K562 (cell line): ENCODE measurements around the gene PCDHB13.

Experiments used
- CEBPB ChIP-seq: fragments of 450-650 bp; IDR thresholded peaks from 2 replicates; pipeline ENCODE4 v1.6.1; 2016; ENCODE audit warnings: missing genetic modification characterization, missing compliant biosample characterization
- CTCF ChIP-seq, 3 experiments: IDR thresholded peaks in 2 of 3; conservative IDR thresholded peaks in 1 of 3; 2 replicates each; pipeline ENCODE4 v1.5.1; 2011 to 2012; ENCODE audit warnings: low read length in 3 of 3, mild to moderate bottlenecking in 3 of 3, control low read depth in 2 of 3, improper control_type of control experiment in 1 of 3, inconsistent platforms in 1 of 3, low read depth in 1 of 3, mixed read lengths in 1 of 3, moderate library complexity in 1 of 3; ENCODE audit not compliant: insufficient read depth in 2 of 3
- GTF3C2 ChIP-seq: IDR thresholded peaks from 3 replicates; pipeline ENCODE4 v1.6.1; 2011; ENCODE audit warnings: borderline replicate concordance, mild to moderate bottlenecking, moderate library complexity; ENCODE audit not compliant: insufficient read length; ENCODE audit errors: extremely low read depth
- HCFC1 ChIP-seq: IDR thresholded peaks from 2 replicates; pipeline ENCODE4 v1.6.1; 2012; ENCODE audit warnings: low read depth, low read length, improper control_type of control experiment
- HIVEP1 ChIP-seq: fragments of 250-450 bp; sonication (Bioruptor Pico); IDR thresholded peaks from 2 replicates; pipeline ENCODE4 v1.4.0; 2020; ENCODE audit warnings: mild to moderate bottlenecking
- HNRNPH1 ChIP-seq: fragments of 200-400 bp; formaldehyde crosslinking; optimal IDR thresholded peaks from 2 replicates; pipeline ENCODE3; 2017; ENCODE audit warnings: low read depth, mild to moderate bottlenecking, low read length, moderate library complexity
- KLF1 ChIP-seq: fragments of 450-650 bp; IDR thresholded peaks from 2 replicates; pipeline ENCODE4 v1.6.1; 2016; ENCODE audit warnings: missing genetic modification characterization, missing compliant biosample characterization
- ZNF274 ChIP-seq: IDR thresholded peaks from 2 replicates; pipeline ENCODE4 v1.6.1; 2011; ENCODE audit warnings: low read depth, mild to moderate bottlenecking, low read length, moderate library complexity, borderline replicate concordance
- ZNF699 ChIP-seq: fragments of 250-450 bp; sonication (Bioruptor Pico); IDR thresholded peaks from 2 replicates; pipeline ENCODE4 v1.8.0; 2021; ENCODE audit warnings: mild to moderate bottlenecking, moderate library complexity; ENCODE audit not compliant: insufficient replicate concordance

- no peak for TF ChIP-seq CEBPB
- TF ChIP-seq ZNF274, result no peak
- TF ChIP-seq KLF1 (tag), result no peak
- TF ChIP-seq CTCF (IDR thresholded peaks at IDR 0.05 in 2 of 3, conservative IDR thresholded peaks at IDR 0.05 in 1 of 3; ENCODE audit: insufficient read depth in 2 of 3, low read depth in 1 of 3, low read length in 3 of 3), result no peak
- no peak for TF ChIP-seq HIVEP1 (CRISPR knock-in tag)
- TF ChIP-seq ZNF699 (CRISPR knock-in tag), result no peak
- no peak for TF ChIP-seq HNRNPH1
- TF ChIP-seq HCFC1, result no peak
- no peak for TF ChIP-seq GTF3C2
These were observed 44.7 kb downstream of the PCDHB13 start for GRCh38 chr5:141258464-141258863.
